GM15510 (cell line): ENCODE results near the gene PCP2.

Experiments
- POLR2A ChIP-seq: IDR thresholded peaks from 3 replicates; pipeline ENCODE4 v1.6.1; 2011; ENCODE audit warnings: borderline replicate concordance; ENCODE audit not compliant: insufficient read length; ENCODE audit errors: extremely low read depth

Gene PCP2

DNA sequence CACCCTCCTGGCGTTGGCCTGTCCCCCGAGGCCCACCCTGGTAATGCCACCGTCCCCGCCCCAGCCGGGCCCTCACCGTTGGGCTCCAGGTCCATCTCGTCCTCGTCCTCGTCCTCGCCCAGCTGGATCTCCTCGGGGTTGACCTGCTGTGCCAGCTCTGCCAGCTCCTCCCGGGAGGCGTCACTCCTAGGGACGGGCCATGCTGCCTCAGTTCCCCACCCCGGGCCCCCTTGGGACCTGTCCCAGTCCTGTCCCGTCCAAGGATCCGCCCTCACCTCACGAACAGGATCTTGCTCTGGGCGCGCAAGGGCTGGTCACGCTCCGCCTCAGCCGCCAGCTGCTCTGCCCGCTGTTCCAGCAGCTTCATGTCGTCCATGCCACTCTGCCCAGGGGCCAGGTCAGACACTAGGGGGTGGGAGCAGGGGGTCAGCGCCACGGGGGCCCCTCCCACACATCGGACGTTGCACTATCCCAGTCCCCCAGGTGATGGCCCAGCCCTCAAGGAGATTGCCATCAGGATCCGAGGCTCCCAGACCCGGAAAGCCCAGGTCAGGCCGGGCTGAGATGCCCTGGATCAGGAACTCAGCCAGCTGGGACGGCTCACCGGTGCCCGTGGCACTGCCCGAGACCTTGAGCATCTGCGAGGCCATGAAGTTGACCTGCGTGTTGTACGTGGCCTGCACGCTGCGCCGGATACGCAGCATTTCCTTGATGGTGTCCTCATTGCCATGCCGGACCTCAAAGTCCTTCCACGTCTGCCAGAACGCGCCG, 13.7 kb downstream of the PCP2 start:
- no peak for TF ChIP-seq POLR2A

DNA sequence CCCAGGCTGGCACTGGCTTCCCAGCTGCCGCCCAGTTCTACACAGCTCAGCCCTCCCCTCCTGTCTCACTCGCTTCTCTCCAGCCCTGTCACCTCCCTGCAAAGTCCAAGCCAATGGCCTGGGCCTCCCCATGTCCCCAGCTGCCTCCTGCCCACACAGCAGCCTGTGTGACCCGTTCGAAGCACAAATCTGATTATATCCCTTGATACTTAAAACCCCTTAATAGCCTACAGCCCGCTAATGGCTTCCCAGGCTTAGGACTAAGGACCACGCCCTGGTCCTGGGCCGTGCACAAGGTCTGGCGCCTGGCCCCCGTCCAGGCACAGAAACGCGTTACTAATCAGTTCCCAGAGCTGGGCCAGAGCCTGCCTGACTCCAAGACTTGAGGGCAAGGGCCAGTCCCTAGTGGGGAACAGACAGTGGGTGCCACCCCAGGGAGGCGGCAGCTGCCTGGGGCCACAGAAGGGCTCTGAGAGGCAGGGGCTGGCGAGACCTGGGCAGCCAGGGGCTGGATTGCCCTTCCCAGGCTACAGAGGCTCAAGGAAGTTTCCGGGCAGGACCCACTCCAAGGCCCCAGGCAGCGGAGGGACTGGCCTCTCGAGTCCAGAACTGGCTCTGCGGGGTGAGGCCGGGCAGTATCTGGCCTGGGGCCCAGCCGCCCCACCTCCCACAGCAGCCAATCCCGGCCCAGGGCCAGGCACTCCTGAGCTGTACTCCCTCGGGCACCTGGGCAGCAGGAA, 14.6 kb downstream of the PCP2 start:
- no peak for TF ChIP-seq POLR2A

DNA sequence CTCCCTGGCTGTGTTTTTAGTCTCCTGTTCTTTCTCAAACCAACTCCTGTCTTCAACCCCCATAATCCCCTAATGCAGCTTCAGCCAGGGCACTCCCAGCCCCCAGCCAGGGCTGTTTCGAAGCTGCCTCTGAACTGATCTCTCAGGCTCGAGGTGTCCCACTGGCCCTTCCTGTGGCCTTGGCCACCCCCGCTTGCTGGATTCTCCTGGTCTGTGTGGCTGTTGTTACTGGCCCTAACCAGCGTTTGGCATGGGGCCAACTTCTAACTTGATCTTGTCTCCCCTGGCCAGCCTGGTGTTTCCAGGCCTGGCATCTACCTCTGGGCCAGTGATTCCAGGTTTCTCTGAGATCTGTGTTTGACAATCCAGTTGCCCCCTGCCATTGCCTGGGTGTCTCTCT, 15.2 kb downstream of the PCP2 start:
- TF ChIP-seq POLR2A, result no peak

DNA sequence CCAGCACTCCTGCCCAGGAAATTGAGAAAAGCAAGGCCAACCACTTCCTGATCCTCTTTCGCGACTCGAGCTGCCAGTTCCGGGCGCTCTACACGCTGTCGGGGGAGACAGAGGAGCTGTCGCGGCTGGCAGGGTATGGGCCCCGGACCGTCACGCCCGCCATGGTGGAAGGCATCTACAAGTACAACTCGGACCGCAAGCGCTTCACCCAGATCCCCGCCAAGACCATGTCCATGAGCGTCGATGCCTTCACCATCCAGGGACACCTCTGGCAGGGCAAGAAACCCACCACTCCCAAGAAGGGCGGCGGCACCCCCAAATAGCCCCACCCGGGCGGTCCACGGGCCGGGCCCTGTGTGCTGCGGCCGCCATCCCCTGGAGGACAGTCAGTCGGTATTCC, 15.8 kb downstream of the PCP2 start:
- TF ChIP-seq POLR2A, result no peak

DNA sequence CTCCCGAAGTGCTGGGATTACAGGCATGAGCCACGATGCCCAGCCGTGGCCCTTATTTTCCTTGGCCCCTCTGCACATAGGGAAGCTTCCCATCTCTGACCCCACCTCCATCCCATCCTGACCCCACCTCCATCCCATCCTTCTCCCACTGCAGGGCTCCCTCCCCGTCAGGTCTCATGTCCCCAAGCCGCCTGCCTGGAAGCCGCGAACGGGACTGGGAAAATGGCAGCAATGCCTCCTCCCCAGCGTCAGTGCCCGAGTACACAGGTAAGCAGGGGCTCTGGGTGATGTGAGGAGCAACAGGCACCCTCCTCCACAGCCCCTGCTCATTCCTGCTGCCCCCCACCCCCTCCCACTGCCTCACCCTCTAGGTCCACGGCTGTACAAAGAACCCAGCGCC, 16.3 kb downstream of the PCP2 start:
- TF ChIP-seq POLR2A, result no peak

DNA sequence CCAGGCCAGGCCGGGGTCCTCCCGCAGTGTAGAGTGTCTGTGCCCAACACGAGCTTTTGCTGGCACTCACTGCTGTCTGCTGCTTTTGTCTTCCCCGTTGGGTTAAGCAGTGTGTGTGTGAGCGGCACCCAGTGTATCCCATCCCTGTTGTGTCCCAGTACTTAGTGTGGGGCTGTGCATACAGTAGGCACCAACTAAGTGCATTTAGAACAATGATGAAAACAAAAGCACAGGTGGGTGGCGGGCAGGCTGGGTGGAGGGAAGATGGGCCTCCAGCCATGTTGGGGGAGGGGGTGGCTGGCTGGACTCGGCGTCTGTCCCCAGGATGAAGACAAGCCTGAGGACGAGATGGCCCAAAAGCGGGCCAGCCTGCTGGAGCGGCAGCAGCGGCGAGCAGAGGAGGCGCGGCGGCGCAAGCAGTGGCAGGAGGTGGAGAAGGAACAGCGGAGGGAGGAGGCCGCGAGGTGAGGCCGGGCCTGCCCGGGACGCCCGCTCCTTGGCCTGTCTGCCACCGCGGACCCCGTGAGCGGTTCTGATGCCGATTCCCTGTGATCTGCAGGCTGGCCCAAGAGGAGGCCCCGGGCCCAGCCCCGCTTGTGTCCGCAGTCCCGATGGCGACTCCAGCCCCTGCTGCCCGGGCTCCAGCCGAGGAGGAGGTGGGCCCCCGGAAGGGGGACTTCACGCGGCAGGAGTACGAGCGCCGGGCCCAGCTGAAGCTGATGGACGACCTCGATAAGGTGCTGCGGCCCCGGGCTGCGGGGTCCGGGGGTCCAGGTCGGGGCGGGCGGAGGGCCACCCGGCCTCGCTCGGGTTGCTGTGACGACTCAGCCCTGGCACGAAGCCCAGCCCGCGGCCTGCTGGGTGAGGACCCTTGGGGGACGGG, 18.4 kb downstream of the PCP2 start:
- TF ChIP-seq POLR2A, result no peak

DNA sequence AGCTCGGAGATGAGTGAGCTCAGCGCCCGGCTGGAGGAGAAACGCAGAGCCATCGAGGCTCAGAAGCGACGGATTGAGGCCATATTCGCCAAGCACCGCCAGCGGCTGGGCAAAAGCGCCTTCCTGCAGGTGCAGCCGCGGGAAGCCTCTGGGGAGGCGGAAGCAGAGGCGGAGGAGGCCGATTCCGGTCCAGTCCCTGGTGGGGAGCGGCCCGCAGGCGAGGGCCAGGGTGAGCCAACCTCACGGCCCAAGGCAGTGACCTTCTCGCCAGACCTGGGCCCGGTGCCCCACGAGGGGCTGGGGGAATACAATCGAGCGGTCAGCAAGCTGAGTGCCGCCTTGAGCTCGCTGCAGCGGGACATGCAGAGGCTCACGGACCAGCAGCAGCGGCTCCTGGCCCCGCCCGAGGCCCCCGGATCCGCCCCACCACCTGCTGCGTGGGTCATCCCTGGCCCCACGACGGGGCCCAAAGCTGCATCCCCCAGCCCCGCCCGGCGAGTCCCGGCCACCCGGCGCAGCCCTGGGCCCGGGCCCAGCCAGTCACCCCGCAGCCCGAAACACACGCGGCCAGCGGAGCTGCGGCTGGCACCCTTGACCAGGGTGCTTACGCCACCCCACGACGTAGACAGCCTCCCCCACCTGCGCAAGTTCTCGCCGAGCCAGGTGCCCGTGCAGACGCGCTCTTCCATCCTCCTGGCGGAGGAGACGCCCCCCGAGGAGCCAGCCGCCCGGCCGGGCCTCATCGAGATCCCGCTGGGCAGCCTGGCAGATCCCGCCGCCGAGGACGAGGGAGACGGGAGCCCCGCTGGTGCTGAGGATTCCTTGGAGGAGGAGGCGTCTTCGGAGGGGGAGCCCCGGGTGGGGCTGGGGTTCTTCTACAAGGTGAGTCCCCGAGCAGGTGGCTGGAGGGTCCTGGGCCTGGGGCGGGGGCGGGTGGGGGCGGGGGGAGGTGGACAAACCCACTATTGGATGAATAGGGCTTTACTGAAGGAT, 20.9 kb downstream of the PCP2 start:
- TF ChIP-seq POLR2A, result no peak

DNA sequence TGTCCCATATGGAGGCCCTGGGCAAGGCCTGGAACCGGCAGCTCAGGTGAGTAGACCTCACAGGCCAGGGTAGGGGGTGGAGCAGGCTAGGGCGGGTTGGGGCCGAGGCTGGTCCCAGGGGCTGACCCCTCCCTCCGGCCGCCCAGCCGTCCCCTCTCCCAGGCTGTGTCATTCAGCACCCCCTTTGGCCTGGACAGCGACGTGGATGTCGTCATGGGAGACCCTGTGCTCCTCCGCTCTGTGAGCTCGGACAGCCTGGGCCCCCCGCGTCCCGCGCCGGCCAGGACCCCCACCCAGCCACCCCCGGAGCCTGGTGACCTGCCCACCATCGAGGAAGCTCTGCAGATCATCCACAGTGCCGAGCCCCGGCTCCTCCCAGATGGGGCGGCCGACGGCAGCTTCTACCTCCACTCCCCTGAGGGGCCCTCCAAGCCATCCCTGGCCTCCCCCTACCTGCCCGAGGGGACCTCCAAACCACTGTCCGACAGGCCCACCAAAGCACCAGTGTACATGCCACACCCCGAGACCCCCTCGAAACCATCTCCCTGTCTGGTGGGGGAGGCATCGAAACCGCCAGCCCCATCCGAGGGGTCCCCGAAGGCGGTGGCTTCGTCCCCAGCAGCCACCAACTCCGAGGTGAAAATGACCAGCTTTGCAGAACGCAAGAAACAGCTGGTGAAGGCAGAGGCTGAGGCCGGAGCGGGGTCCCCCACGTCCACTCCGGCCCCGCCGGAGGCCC, 21.8 kb downstream of the PCP2 start:
- TF ChIP-seq POLR2A, result no peak

DNA sequence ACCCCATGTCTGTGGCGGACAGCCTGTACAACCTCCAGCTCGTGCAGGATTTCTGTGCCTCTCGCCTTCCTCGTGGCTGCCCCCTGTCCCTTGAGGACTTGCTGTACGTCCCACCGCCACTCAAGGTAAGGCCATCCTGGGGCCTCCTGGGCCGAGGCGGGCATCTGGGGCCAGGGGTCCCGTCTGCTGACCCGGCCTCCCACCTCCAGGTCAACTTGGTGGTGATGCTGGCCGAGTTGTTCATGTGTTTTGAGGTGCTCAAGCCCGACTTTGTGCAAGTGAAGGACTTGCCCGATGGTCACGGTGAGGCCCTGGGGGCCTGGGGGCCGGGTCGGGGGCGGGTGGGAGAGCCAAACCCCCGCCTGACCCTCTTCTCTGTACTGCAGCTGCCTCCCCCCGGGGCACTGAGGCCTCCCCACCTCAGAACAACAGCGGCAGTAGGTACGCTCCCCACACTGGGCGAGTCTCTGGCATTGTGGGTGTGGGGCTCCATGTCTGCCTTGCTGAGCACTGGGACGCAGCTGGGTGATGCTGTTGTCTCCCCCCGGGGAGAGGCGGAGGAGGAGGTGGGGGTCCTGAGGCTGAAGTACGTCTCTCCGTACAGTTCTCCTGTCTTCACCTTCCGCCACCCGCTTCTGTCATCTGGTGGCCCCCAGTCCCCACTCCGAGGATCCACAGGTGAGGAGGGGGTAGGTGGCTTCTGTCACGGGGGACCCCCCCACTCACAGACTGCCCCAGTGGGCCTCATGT, 22.9 kb downstream of the PCP2 start:
- TF ChIP-seq POLR2A, result no peak

DNA sequence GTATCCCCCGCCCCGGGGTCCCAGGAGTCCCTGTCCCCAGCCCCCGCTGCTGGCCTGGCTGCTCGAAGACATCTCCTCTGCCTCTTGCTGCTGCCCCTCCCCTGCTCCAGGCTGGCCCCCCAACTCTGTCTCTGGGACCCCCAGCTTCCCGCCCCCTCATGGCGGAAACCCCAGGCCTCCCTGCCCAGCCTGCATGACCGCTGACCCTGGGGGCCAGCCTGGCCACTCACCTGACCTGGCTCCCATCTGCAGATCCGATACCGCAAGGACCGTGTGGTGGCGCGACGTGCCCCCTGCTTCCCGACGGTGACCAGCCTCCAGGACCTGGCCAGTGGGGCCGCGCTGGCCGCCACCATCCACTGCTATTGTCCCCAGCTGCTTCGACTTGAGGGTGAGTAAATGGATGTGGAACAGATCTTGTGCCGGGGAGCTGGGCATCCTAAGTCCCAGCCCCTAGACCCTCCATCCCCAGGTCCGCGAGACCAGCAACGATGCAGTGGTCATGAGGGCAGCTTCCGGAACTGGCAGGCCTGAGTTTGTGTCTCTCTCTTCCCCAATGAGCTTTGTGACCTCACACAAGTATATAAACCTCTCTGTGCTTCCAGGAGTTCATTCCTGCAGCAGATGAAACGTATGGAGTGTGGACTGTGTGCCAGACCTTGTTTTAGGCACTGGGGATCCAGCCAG, 25.5 kb downstream of the PCP2 start:
- no peak for TF ChIP-seq POLR2A

DNA sequence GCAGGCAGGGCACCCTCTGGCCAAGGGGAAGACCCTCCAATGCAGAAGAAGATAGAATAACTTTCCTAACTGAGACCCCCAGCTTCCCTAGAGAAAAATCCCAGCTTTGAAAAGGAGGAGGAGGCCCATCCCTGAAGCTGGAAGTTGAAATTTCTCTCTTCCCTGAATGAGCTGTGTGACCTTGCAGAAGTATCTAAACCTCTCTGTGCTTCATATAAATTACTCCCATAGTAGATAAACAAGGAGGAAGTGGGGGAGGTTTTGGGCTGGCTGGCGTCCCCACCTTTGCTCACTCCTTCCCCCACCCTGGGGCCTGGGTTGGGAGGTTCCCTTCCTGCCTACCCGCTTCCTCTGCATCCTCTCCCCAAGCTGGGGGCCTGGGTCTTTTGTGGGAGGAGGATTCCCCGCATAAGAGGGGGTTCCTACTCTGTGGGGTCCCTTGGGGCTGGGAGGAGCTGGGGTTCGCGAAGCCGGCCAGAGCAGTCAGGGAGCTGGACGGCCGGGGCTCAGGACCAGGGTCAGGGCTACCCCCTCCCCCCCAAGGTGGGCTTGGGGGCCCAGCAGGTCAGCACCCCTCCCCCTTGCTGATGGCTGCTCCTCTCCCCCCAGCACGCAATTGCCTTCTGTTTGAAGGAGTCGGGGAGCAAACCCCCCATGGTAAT, 26.2 kb downstream of the PCP2 start:
- TF ChIP-seq POLR2A, result no peak

DNA sequence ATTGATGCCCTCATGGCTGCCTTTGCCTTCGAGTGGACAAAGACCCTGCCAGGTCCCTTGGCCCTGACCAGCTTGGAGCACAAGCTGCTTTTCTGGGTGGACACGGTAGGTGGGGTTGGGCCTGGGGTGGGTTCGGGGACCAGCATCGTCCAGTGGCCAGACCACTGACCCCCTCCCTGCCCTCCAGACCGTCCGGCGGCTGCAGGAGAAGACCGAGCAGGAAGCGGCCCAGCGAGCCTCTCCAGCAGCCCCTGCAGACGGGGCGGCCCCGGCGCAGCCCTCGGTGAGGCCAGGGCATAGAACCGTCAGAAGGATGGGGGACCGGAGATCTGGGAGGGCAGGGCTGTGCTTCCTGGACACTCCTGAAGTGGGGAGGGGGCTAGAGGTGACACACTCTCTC, 27.2 kb downstream of the PCP2 start:
- TF ChIP-seq POLR2A, result no peak
